Stimulated activated CD8-positive, alpha-beta memory T cell treated with anti-CD3 and anti-CD28 coated beads, Interleukin-12 subunit alpha, Interleukin-12 subunit beta, amount 100 ng/mL, for 24 hours (primary cell): ENCODE measurements around the gene FRMD4B.

ENCODE experiments used
- DNase-seq: peaks from one replicate; pipeline ENCODE4 v3.0.0-alpha.2; 2020; ENCODE audit errors: extremely low read depth

The FRMD4B gene

DNA sequence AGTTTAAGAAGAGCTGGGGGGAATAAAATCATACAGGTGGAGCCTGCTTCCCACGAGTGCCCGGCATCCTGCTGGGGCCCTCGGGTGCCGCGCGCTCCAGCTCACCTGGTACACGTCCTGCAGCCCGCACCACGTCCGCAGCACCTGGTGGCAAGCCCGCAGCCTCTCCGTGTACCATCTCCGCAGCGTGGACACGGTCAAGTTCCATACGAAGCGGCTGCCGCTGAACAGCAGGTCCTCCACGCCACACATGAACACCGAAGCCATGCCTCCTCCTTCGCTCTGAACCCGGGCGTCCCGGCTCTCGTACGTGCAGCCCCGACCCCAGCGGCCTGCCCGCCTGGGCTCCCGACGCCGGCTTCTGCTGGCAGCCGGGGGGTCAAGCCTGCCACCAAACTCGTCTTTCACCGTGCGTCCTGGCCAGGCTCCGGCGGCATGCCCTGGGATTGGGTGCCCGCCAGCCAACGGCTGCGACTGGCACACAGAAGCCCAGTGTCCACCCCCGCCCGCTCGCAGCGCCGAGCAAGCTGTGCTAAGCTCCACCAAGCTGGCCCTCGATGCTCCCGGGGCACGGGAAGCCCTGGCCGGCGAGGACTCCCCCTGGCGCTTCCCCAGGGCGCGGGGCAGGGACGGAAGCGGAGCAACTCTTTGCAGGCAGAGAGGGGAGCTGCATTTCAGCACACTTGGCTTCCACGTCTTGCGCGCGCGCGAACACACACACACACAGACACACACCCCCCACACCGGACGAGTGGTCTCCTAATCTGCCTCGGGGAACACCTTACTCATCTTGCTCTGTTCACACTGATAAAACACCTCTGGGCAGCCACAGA is at the start of gene FRMD4B:
FRMD4B (minus strand) TSS at position 366 of the 833 bp plus-strand sequence; CDS start at position 267, 99 bp downstream.
- DNase-seq: no peak

DNA sequence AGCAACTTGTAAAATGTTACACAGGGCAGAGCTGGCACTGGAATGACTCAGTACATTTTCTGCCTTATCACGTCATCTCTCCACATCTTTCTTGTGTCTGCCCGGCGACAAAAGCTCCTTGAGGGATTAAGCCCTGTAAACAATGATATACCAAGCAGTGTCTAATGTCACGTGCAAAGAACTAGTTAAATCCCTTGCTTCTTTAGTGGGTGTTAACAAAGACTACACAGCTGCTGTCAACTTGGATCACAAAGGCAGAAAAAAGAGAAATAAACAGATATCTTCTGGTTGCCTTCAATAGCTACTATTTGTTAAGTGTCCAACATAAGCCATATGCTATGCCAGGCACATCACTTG is 48.1 kb upstream of the FRMD4B start:
- no peak for DNase-seq

DNA sequence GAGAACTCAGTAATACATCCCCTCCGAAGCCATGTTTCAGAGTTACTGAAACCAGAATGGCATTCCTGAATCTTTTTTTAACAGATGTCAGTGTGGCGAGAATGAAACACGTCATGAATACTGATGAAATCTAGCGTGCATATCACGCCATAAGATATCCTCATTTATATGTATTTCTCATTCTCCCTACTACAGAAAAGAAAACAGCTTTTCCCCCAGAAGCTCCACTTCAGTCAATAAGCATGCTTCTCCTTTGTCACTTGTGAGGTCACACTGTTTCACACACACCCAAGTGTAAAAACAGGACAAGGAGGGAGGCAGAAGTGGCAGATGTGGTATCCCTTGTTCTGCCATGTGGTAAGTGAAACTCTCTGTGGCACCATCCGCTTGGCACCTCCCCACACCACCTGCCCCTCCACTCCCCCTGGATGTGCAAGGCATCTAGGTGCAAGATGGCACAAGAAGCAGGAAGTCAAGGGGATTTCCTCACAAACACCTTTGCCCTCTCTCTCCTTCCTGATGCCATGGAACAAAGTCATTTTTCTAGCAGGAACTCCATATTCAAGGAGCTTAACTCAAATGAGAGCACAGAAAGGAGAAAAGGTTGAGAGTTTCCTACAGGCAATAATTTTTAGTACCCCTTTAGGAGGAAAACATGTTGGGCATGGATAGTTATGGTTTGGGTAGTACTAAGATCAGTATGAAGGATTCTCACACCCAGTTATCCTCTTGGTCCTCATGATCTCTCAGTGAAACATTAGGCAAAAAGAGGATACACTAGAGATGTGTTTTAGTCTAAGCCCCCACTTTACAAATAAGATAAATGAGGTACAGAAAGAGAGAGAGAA is 47.5 kb upstream of the FRMD4B start:
- DNase-seq: no peak

DNA sequence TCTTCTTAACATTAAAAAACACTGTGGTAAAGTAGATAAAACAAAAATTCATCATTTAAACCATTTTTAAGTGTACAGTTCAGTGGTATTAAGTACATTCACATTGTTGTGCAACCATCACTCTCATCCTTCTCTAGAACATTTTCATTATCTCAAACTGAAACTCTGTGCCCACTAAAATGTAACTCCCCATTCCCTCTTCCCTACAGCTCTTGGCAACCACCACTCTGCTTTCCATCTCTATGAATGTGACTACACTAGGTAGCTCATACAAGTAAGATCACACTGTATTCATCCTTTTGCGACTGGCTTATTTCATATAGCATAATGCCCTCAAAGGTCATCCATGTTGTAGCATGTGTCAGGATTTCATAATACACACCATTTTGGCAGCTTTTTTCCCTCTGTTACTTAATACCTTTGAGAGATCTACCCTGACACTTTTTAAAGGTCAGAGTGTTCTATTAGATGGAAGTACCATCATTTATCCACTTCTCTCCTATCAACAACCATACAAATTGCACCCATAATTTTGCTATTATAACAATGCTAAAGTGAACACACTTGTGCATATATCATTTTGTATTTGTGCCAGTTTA is 42.9 kb upstream of the FRMD4B start:
- no peak for DNase-seq

DNA sequence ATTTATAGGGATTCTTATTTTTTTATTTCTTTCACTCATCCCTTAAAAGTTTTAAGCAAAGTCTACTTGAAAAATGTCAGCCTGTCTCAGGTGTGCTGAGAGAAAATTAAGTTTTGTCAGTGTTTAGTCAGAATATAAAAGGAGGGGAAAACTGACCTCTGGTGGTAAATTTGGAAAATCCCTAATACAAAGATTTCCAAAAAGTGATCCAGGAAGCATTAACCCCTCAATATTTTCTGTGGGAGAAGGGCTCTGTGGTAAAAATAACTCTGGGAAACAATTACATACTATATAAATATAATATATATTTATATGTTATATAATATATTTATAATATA is 41.0 kb upstream of the FRMD4B start:
- no peak for DNase-seq

DNA sequence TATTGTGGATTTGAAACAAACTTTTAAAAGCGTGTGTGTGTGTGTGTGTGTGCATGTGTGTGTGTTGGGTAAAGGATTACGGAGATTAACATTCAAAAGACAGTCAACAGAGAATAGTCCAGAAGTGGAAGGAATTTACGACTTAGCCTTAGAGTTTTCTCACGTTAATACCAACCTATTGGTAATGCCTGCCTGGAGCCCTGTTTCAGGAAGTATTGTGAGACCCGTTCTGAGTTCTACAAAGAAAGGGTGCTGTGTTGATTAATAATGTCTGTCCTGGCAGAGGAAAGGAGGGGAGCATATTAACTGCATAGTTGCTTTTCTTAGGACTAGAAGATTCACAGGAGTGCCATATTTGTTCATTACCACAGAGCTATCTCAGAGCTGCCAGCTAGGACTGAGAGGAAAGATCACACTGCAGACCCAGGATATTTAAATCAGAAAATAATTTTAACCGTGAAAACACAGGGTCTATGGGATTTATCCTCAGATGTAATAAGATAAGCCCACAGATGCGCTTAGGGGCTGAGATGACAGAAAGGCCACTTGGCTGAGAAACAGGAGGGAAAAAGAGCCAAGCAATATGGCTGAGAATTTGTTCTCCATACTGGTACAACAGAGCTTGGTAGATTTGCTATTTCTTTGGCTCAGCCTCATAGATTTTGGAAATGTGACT is 40.5 kb upstream of the FRMD4B start:
- DNase-seq: no peak

DNA sequence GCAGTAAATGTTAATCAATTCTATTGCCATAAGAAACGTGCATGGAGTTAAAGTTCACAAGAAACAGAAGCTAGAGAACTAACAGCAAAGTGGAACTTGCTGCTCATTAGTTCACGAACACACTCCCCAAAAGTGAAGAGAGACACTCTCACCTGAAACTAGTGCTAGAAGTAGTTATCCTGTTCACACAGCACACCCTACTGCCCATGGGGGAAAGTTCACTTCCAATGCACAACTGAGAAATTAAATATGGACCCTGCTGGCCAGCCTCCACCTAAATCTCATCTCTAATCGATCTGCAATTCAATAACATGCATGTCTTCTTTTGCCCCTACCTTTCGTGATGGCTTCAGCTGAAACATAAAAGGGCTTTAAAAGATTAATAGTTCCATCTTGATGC is 39.4 kb upstream of the FRMD4B start:
- no peak for DNase-seq

DNA sequence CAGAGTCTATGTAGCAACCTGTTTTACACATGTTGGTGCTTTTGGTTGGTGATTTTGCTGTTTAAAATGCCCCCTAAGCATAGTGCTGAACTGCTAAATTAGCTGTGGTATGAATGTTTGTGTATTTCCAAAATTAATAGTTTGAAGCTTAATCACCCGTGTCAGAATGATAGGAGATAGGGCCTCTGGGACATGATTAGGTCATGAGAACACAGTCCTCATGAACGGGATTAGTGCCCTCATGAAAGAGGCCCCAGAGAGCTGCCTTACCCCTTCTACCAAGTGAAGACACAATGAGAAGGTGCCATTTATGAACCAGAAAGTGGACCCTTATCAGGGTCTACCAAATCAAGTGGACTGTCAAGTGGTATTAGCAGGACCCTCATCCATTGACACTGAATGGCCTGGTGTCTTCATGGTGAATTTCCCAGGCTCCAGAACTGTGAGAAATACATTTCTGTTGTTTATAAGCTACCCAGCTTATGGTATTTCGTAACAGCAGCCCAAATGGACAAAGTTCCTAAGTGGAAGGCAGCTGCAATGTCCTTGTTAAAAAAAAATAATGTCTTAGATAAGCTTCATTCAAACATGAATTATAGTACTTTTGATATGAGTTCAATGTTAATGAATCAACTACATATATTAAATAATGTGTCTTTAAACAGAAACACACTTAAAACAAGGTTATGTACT is 37.7 kb upstream of the FRMD4B start:
- no peak for DNase-seq

DNA sequence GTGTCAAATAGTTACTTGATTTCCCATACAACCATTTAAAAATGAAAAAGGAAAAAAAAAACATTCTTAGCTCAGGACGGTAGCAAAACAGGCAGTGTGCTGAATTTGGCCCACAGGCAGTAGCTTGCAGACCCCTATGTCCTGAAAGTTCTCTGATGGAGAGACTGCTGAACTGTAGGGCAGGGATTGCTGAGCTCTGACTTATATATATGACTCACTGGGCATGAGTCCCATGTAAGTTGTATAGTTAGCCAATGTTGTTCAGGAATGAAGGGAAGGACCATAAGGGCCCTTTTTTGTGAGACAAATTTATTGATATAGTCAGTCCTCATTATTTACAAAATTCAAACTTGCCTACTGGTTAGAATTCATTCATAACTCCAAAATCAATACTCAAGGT is 36.9 kb upstream of the FRMD4B start:
- no peak for DNase-seq

DNA sequence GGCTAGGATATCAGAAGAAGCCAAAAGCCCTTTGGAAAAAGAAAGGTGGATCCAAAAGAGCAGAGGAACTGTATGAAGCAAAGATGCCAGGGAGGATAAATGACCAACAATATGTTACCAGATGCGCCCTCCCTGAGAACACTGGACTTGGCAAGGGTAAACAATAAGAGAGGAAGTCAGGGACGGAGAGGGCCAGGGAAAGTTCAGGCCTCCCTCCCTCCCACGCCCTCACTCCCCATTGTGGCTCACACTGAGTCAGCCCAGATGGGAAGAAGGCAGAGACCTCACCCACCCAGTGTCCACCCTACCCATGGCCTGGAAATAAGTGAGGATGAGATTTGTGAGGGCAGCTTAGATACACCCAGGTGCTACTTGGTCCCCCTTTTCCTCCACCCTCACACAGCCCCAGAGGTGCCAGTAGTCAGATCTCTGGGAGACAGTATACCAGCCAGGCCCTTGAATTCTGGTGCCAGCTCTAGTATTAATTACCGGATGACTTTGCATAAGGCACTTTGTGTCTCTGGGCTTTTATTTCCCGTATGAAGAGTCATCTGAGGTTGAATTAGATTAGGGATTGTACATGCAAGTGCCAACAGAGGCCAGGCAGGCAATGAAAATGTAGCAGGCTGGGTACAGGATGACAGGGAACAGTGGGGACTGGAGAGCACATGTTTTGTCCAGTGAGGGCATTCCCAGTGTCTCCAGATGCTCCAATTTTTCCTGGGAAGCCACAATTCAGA is 35.1 kb upstream of the FRMD4B start:
- DNase-seq: no peak

DNA sequence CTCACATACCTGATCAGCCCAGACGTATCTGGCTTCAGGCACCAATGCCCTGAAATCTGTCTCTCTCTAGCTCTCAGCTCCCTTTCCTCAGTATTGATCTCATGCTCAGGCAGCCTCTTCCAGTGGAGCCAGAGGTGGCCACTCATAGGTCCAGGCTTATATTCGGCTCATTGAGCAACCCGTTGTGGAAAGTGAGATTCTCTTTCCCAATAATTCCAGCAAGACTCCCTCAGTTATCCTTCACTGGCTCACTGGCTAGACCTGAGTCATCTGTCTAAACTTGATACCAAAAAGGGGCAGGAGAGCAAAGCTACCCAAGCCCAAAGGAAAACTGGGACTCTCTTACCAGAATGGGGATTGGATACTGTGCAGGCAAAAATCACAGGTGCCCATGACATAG is 33.4 kb upstream of the FRMD4B start:
- DNase-seq: no peak

DNA sequence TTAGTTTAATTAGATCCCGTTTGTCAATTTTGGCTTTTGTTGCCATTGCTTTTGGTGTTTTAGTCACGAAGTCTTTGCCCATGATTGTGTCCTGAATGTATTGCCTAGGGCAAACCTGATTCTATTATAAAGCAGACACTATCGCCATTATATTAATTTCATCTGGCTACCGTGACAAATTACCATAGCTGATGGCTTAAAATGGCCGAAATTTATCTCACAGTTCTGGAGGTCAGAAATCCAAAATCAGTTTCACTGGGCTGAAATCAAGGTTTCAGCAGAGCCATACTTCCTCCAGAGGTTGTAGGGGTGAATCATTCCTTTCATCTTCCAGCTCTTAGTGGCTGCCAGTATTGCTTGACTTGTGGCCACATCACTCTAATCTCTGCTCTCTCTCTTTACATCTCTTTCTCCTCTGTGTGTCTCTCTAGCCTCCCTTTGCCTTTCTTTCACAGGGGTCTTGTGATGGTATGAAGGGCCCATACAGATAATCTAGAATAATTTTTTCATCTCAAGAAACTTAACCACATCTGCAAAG is 31.7 kb upstream of the FRMD4B start:
- DNase-seq: no peak

DNA sequence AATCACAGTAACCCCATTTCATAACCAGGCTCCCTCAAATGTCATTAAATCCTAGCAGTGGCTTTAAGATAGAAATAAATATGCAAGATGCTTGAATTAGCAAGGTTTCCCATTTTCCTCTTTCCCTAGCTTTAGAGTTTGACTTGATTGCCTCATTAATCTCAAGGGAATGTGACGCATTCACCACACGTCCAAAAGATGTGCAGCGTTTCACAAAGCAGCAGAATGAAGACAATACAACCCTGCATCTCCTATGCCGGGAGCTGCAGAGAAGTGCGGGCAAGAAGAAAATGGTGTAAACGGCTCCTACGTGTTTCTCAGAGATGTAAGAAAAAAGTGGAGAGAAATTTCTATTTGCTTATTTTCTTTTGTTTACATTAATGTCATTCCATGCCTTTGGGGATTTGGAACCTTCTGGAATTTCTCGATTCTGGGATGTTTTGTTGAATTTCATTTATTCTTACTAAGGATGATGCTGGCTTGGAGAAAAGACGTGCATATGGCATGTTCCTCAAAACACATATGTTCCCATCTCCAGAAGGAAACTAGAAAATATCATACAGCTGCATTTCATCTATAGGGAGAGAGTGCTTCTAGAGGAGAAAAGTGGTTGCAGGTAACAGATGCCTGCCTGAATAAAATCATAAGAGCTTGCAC is 27.8 kb upstream of the FRMD4B start:
- no peak for DNase-seq

DNA sequence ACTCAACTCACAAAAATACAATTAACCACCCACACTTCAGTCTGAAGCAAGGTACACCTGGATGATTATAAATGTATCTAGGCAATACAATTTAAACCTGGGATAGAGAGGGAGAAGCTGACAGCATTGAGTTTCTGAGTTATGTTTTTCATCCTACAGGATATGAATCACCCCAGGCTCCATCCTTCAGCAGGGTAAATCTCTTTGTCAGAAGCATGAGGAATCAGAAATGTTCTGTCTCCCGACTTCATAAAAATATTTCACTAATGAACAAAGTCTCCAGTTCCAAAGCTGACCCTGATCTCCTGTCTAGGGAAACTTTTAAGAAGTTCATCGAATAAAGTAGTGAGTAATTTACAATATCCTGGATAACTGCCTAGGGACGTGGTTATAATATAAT is 25.5 kb upstream of the FRMD4B start:
- DNase-seq: no peak

DNA sequence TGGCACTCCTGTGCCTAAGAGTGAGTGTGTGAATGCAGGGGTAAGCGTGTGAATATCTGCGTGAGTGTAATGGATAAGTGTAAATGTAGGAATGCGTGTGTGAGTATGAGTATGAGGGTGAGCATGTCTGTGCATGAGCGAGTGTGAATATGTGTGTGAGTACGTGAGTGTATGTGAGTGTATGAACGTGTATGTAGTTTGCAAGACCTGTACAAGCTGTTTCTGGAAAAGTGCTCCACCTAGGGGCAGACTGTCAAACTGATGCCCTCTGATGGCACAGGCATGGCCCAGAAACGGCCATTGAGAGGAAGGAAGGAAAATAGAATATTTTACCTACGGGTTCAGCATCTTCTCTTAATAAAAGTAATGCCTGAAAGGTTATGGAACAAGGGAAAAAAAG is 24.4 kb upstream of the FRMD4B start:
- DNase-seq: peak; percentile 28

DNA sequence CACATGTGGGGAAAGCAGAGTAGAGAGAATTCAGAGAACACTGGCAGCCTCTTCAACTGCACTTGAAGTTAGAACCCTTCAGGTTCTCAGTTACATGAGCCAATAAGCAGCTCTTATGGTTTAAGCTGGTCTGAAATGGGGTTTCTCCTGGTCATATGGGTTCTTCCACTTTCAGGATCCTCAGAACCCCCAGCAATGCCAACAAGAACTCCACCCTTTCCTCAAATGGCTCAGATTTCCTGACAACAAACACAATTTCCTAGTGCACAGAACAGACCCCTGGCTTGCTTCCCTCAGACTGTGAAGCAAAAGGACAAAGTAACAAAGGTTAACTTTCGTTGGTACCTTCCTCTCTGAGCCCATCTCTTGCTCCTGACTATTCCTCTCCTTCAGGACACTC is 23.9 kb upstream of the FRMD4B start:
- DNase-seq: no peak

DNA sequence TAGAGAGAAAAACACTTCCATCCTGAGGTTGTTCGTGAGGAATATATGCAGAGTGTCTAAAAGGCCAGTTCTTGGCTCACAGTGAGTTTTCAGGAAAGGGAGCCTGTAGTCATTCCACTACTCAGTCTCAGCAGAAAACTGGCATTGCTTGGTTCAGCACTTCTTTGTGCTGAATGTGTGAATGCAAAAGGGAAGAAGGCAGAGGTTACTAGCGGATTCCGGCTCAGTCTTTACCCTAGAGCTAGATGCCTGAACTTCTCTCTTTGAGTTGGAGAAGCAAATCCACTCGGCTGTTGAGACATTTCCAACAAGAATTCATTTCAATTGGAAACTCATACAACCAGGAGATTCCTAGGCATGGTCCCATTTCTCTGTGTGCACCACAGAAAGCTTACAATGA is 23.1 kb upstream of the FRMD4B start:
- no peak for DNase-seq

DNA sequence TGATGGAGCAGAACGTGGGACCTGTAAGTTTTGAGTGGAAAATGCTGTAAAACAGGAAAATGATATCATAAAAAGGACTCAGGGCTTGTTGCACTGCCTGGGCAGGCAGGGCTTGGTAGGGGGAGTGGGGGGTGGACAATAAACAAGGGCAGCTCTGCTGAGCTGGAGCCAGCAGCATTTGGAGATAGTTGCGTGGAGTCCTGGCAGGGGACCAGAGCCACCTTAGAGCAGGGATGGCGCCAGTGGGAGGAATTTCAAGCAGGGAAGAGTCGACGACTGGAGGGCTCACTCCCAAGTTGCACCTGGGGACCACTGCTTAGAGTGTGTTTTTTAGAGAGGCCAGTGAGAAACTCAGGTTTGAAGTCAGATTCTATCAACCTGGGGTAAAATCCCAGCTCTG is 22.7 kb upstream of the FRMD4B start:
- DNase-seq: no peak

DNA sequence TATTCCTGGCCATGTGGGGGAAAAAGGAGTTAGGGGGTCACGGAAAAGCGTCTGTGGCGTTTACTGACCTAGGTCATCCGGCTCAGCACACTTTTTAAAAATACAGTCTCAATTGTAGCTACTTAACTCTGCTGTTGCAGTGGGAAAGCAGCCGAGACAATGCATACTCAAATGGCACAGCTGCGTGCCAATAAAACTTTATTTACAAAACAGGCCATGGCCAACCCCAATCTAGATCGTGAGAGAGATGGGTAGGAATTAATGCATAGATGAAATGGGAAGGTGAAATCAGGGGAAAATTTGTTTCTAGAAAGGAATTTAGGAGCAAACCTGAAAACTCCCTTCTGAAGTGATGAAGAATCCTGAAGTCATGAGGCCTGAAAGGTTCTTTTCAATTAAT is 22.0 kb upstream of the FRMD4B start:
- no peak for DNase-seq

DNA sequence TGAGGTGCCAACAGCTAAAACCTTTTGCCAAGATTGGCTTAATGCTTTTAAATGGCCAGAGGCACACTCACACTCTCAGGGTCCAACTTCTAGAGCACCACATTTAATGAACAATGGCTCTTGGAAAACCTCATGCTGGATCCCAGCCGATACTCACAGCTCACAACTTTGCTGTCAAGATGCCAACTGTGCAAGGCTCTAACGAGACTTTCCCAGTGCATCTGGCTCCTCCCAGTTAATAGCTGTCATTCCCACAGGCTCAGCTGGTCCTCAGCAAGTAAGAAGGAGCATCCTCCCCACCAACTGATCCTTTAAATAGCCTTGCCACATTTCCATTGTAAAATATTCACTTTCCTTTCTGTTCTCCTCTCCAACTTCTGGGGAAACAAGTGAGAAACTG is 20.3 kb upstream of the FRMD4B start:
- DNase-seq: no peak
